Left lung (tissue), 10 donors: ENCODE data around the gene IFITM10. TPM values are rescaled to one million over a fixed set of nuclear protein-coding genes. Genes with fewer than 3 reads are reported as not detected.
A peak's percentile ranks its signal among the peaks of the same experiment; 100 is the strongest.

Experiments
- ATAC-seq: fragments of 200-7000 bp; cut with Tn5 transposase; one replicate; pipeline ENCODE4 v1.9.1; 2020; ENCODE audit warnings: moderate library complexity
- DNase-seq, 4 donors: peaks; one replicate each; pipeline ENCODE4 v3.0.0-alpha.2; 2013 to 2020
- H3K27ac ChIP-seq, 2 donors: fragments of 200-600 bp; sonication (generic) in 1 of 2; one replicate each; pipeline versions ENCODE4 v1.5.0 to v1.8.0; 2020 to 2021
- H3K27me3 ChIP-seq, 2 donors: fragments of 200-600 bp; sonication (generic) in 1 of 2; one replicate each; pipeline versions ENCODE4 v1.5.0 to v1.8.0; 2020 to 2021
- H3K36me3 ChIP-seq, 2 donors: fragments of 200-600 bp; sonication (generic) in 1 of 2; one replicate each; pipeline versions ENCODE4 v1.5.0 to v1.8.0; 2020 to 2021
- H3K4me1 ChIP-seq, 2 donors: fragments of 200-600 bp; one replicate each; pipeline ENCODE4 v1.8.0; 2021
- H3K4me3 ChIP-seq, 2 donors: fragments of 200-600 bp; sonication (generic) in 1 of 2; one replicate each; pipeline versions ENCODE4 v1.5.0 to v1.8.0; 2020 to 2021; ENCODE audit warnings: mild to moderate bottlenecking in 1 of 2
- H3K9me3 ChIP-seq, 2 donors: fragments of 200-600 bp; sonication (generic) in 1 of 2; one replicate each; pipeline versions ENCODE4 v1.5.0 to v1.8.0; 2020 to 2021
- CTCF ChIP-seq, 2 donors: fragments of 200-600 bp; sonication (generic) in 1 of 2; IDR thresholded peaks; one replicate each; pipeline versions ENCODE4 v1.5.0 to v1.8.0; 2021; ENCODE audit warnings: antibody characterized with exemption in 2 of 2
- intact Hi-C, 2 donors: fragments of 100-400 bp; cut with DNase I; formaldehyde crosslinking; loops; one replicate each; pipeline versions ENCODE4 v1.11.2 to v1.14.2; 2022
- polyA plus RNA-seq, 6 donors: library from polyadenylated mRNA; unstranded; fragments of 120-200 nt; gene quantifications; one replicate each; pipeline ENCODE4 v1.2.1, GENCODE V29; 2013; ENCODE audit not compliant: insufficient read length in 6 of 6
- total RNA-seq, 2 donors: library from RNA; stranded (reverse); fragmentation: NEBNext Ultra II Directional; extraction: Animal tissue kit (Norgen Biotek cat#: 25700); gene quantifications; one replicate each; pipeline ENCODE4 v1.2.1, GENCODE V29; 2021
- donor health status: DM: no; HTN: yes; CAD: no.
- donor health status: DM: no; HTN: no; CAD: no.

IFITM10 gene
- total and polyA plus RNA-seq, 8 donors = 0.07 to 16.5 (median 0.22) TPM; not detected in 1

GRCh38 chr11:1693327-1694063, 56.9 kb downstream of the IFITM10 start:
- Histone ChIP-seq H3K4me1 (peaks cover 5 to 14% of the 10 kb centered on the region in 2 donors), H3K27ac (no peak overlapping the region), H3K9me3 (no peaks in the 10 kb centered on the region), H3K4me3 (peak overlapping the region in 1 of 2 donors; percentile 20), H3K27me3 (peaks cover 0 to 33% of the 10 kb centered on the region in 2 donors), H3K36me3 (no peaks in the 10 kb centered on the region)
- intact Hi-C loops = loop anchor here in 1 of 2 donors (5.0 kb wide), 2 partner anchors 139 to 459 kb away; partner anchors contain the start of gene SYT8
- DNase-seq (peak; percentile 67 to 98 (median 80)), ATAC-seq (peak; percentile 92)
- TF ChIP-seq CTCF (IDR thresholded peaks at IDR 0.05) = peak; percentile 86 to 92

GRCh38 chr11:1692708-1693326, 57.6 kb downstream of the IFITM10 start:
- no peak for ATAC-seq
- no peaks in the 10 kb centered on the region for H3K9me3 ChIP-seq
- no peaks in the 10 kb centered on the region for H3K36me3 ChIP-seq
- intact Hi-C loops = loop anchor here in 1 of 2 donors (5.0 kb wide), 2 partner anchors 139 to 459 kb away; partner anchors contain the start of gene SYT8
- no peak for DNase-seq
- TF ChIP-seq CTCF (IDR thresholded peaks at IDR 0.05) = no peak
- no peak overlapping the region for H3K4me3 ChIP-seq
- peaks cover 0 to 35% of the 10 kb centered on the region in 2 donors for H3K27me3 ChIP-seq
- no peak overlapping the region for H3K27ac ChIP-seq
- peaks cover 5 to 14% of the 10 kb centered on the region in 2 donors for H3K4me1 ChIP-seq

- ATAC-seq (no peak), DNase-seq (peak in 1 of 4 donors; percentile 68)
- peaks cover 0 to 35% of the 10 kb centered on the region in 2 donors for H3K27me3 ChIP-seq
- H3K9me3 ChIP-seq = no peaks in the 10 kb centered on the region
- no peak overlapping the region for H3K27ac ChIP-seq
- H3K36me3 ChIP-seq = no peaks in the 10 kb centered on the region
- H3K4me3 ChIP-seq = no peak overlapping the region
- intact Hi-C loops = loop anchor here in 1 of 2 donors (5.0 kb wide), 2 partner anchors 140 to 460 kb away; partner anchors contain the start of gene SYT8
- H3K4me1 ChIP-seq = peaks cover 5 to 14% of the 10 kb centered on the region in 2 donors
- no peak for TF ChIP-seq CTCF (IDR thresholded peaks at IDR 0.05)
These were observed 58.3 kb downstream of the IFITM10 start for GRCh38 chr11:1691878-1692707.

GRCh38 chr11:1691026-1691877, 59.1 kb downstream of the IFITM10 start:
- intact Hi-C loops = loop anchor here in 1 of 2 donors (5.0 kb wide), 2 partner anchors 141 to 461 kb away; partner anchors contain the start of gene SYT8
- TF ChIP-seq CTCF (IDR thresholded peaks at IDR 0.05) = no peak
- Histone ChIP-seq H3K4me1 (peaks cover 5 to 14% of the 10 kb centered on the region in 2 donors), H3K27ac (no peak overlapping the region), H3K27me3 (peaks cover 0 to 35% of the 10 kb centered on the region in 2 donors), H3K36me3 (no peaks in the 10 kb centered on the region), H3K4me3 (no peak overlapping the region), H3K9me3 (no peaks in the 10 kb centered on the region)
- ATAC-seq (no peak), DNase-seq (peak in 1 of 4 donors; percentile 50)
